T-helper 1 cell treated with Interleukin-12 subunit alpha and Interleukin-12 subunit beta and Interleukin-4 antibody, amounts not matched to agents 30 ng/mL and 1 ng/mL, for 36 hours (primary cell): ENCODE data around the gene CACNB4. TPM values are rescaled to one million over a fixed set of nuclear protein-coding genes. Genes with fewer than 3 reads are reported as not detected.
"Not testable (repeated sequence)": the region's sequence is repeated elsewhere in the genome, so short reads cannot be mapped to it uniquely, and the experiment has no call there.

ENCODE experiments used
- intact Hi-C: fragments of 100-400 bp; cut with micrococcal nuclease; formaldehyde crosslinking; loops from one replicate; pipeline ENCODE4 v1.15.1; 2024
- total RNA-seq: library from RNA; stranded (reverse); gene quantifications from 2 replicates; pipeline ENCODE4 v1.2.3, GENCODE V29; 2022

Gene CACNB4
- total RNA-seq, 1 donor from 2014 or later, result 0.44 TPM

DNA sequence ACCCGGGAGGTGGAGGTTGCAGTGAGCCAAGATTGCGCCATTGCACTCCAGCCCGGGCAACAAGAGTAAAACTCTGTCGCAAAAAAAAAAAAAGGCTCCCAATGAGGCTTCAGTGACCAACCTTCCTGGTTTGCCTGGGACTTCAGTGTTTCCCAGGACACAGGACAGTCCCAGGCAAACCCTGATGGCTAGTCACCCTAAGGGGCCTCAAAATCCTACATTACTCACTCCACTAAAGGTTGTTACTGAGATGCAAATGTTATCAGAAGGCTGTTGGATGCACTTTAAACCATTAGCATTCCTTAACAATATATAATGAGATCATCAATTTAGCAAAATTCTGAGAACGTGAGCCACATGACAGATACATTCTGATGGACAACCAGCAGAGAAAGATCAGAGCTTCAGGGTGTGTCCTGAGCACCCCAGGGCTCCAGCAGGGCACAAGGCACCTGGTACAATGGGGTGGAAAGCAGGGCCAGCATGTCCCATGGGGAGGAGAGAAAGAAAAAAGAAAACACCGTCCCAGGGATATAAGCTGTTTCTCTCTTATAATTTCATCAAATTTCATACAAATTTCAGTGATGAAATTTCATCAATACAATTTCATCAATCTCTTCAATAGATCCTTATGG, 152.5 kb downstream of the CACNB4 start:
- intact Hi-C loops, result no loop called here

DNA sequence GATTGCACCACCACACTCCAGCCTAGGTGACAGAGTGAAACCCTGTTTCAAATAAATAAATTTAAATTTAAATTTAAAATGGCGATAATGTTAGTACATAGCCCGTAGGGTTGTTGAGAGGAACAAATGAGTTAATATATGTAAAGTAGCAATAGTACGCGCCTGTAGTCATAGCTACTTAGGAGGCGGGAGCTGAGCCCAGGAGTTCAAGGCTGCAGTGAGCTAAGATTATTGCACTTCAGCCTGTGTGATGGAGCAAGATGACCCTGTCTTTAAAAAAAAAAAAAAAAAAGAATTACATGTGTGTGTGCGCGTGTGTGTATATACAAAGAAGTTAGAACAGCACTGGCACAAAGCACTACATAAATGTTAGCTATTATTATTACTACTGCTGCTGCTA, 153.2 kb downstream of the CACNB4 start:
- intact Hi-C loops, result no loop called here

DNA sequence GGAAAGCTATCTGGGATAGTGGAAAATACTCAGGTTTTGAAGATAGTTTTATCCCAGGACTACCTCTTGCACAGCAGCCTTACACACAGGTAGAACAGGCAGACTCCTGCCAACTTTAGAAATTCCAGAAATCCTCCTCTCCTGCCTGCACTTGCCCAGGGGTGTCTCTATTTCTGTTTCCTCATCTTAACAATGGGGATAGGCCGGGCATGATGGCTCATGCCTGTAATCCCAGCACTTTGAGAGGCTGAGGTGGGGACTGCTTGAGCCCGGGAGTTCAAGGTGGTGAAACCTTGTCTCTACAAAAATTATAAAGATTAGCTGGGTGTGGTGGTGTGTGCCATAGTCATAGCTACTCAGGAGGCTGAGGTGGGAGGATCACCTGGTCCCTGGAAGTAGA, 153.7 kb downstream of the CACNB4 start:
- intact Hi-C loops, result no loop called here

DNA sequence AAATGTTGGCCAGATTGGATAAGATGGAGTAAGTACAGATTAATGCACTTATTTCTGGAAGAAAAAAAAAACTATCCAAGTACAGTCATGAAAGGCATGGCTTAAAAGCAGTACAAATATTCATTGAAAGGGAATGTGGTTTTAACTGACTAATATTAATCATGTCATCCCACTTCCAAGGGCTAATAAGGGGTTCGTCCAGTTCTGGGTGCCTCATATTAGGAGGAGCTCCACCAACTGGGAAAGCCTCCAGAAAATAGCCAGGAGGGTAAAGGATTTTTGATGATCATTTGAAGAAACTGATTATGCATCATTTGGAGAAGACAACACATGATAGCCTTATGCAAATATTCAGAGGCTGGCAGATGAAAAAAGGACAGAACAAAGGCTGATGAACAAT, 155.4 kb downstream of the CACNB4 start:
- intact Hi-C loops, result no loop called here

DNA sequence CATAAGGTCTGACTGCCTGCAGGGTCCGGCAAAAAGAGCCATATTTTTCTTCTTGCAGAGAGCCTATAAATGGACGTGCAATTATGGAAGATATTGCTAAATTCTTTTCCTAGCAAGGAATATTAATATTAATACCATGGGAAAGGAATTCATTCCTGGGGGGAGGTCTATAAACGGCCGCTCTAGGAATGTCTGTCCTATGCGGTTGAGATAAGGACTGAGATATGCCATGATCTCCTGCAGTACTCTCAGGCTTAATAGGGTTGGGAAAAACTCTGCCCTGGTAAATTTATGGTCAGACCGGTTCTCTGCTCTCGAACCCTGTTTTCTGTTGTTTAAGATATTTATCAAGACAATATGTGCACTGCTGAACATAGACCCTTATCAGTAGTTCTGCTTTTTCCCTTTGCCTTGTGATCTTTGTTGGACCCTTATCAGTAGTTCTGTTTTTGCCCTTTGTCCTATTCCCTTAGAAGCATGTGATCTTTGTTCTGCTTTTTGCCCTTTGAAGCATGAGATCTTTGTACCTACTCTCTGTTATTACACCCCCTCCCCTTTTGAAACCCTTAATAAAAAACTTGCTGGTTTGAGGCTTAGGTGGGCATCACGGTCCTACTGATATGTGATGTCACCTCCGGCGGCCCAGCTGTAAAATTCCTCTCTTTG, 156.2 kb downstream of the CACNB4 start:
- intact Hi-C loops, result not testable (repeated sequence)

DNA sequence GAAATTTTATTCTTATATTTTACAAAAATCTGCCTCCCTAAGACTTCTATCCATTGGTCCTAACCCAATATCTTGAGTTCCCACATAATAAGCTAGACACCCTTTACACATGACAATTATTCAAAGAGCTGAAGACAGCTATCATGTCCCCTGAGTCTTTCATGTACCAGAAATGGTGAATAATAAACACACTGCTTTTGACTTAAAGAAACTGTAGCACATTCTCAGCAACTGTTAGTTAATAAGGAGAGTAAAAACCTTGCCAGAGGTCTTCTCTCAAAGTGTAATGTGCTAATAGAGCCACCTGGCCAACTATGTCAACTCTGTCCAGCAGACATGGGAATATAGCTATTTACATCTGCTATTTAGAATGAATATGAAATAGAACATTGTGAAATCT, 160.9 kb downstream of the CACNB4 start:
- intact Hi-C loops, result no loop called here

DNA sequence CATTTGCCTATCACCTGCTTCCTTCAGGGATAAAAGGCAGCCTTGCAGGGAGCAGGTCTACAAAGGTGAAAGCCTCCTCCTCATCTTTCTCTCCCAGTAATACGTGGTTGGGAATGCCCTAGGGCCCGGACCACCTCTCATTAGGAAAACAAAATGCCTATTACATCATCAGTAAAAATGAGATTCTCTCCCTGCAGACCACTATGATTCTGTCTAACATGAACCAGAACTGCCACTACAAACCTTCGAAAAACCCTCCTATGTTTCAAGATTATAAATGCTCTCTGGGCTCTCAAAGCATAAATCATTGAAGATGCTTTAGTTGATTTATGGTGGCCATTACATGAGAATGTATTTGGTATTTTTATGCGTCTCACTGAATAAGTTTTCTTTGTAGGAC, 162.2 kb downstream of the CACNB4 start:
- intact Hi-C loops, result no loop called here

DNA sequence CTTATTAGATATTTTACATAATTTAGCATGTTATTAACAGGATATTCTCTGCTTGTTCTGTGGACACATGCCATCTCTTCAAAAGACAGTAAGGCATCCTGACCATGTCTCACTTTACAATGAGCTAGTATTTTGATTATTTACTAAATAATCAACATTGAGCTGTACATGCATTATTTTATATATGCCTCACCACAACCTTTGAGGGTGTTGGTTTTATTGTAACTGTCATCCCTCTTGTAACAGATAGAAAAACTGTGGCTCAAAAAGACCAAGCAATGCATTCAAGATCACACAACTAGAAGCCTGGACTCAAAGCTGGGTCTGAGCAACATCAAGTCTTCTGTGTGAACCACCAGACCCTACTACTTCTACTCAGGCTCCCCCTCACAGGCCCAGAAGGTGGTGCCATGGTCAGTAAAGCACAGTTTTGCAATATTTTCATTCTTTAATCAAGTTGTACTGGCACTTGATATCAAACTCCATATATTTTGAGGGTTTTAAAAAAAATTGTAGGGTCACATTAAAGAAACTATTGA, 165.5 kb downstream of the CACNB4 start:
- intact Hi-C loops, result no loop called here

DNA sequence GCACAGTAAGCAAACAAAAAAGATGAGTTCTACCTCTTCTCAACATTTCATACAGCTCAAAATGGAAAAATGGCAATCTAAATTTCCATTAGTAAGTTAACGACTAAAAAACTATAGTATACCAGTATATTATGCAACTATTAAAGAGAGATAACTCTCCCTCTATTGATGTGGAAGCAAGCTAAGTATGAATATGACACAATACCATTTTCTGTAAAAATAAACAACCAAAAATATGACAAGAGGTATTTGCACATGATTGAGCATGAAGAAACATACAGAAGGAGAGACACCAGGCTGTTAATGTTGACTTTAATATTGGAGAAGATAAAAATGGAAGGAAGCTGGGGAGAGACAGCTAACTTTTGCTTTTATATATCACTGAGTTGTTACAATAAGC, 167.1 kb downstream of the CACNB4 start:
- intact Hi-C loops, result no loop called here

DNA sequence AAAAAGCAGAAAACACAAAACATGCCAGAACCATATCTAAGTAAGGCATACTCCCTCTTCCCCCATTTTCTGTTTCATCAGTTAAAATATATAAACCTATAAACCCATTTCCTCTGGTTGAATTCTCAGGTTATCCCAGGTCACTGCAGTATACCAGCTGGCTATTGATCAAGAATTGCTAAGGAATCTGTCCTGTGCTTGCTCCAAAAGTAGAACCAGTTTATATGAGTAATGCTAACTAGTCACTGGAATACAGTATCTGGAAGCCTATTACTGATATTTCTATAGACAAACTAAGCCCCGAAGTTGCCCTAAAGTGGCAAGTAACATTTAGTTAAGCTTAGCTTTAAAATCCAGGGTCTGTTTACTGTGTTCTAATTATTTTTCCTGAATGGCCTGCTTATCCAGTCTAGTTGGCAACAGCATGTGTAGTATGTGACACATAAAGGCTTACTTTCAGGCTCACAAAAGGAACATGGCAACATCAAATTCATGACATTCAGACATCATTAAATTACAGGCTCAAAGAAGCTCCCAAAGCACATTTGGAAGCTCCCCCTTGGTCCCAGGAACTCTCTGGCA, 167.7 kb downstream of the CACNB4 start:
- intact Hi-C loops, result no loop called here

DNA sequence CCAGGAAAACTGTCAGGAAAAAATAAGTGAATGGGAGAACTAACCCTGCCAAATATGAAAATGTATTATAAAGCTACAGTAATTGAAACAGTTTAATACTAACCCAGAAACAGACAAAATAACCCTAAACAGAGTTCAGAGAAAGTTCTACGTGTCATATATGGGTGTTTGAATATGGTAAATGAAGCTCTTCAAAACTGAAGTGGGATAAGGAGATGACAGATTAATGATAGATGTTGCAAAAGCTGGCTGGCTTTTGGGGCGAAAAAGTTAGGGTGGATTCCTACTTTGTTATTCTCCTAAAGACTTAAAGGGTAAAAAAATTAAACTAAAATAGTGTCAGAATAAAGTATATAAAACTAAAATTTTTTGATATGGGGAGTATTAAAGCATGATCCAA, 168.8 kb downstream of the CACNB4 start:
- intact Hi-C loops, result no loop called here

DNA sequence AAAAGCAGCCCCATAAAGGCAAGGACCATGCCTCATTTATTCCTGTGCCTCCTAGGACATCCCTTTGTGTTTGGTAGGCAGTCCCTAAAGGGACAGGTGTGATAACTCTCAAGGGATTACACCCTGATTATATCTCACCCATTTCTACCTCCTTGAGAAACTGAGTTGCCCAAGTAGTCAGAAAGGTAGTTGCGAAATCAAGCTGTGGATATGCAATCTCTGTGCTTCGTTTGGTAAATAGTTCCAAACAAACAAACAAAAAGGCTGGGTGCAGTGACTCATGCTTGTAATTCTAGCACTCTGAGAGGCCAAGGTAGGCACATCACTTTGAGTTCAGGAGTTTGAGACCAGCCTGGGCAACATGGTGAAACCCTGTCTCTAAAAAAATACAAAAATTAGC, 170.5 kb downstream of the CACNB4 start:
- intact Hi-C loops, result no loop called here

DNA sequence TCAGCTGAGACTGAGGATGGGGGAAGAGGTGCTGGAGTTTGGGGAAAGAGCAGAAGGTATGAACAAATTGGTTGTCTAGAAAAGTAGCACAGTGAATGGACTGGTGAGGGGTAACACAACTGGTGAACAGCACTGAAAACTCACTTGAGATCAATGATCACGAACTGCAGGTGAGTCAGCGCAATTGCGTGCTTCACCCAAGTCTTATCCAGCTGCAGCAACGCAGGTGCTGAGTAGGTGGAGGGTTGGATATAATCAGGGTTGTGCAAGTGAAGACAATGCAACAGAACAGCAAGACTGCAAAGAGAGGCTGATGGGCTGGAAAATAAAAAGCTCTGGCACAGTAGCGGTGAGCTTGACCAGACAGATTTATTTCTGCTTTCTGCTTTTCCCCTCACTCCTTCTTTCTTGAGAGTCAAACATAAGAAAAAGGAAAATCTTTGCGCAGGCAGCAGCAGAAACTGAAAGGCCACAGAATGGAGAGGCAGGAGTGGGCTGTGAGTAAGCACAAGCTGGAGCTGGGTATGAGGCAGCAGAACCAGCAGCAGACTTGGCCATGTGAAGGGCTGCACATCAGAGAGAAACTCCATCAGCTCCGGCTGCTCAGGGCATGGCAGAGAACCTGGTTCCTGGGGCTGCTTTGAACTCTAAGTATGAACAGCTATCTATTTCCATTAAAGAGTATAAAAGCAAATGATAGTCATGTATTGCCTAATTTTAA, 171.2 kb downstream of the CACNB4 start:
- intact Hi-C loops, result no loop called here

DNA sequence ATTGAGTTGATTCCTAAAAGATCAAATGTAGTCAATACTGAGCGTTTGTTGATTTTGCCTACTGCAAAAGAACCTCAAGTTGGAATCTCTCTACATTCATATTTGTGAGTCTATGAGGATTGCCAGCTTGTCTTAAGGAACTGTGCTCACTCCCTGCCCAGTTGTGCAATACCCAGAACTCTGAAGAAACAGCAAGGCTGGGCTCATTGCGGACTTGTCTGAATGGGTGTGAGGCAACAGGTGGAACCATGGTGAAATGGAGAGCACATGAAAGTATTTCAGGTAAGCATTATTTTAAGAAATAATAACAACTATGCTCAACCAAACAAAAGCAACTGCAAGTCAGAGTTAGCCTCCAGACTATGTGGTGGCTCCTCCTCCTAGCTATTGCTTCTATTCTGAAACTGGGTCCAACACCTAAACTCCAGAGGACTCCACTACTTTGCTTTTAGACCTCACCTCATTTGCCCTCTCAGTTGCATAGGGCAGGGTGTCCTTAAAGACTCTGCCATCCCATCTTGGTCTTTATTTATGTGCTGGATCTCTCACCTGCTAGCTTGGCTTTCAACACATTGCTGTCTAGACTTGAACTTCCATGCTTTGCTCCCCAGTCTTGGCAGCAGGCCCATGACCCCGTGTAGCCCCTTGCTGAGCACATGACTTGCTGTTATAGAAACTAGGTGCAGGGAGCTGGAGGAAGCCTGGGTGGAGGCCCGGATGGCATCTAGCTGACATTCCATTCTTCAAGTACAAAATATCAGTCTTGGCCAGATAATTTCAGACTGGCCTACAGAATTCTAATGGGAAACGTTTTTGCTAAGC, 175.8 kb downstream of the CACNB4 start:
- intact Hi-C loops, result no loop called here

DNA sequence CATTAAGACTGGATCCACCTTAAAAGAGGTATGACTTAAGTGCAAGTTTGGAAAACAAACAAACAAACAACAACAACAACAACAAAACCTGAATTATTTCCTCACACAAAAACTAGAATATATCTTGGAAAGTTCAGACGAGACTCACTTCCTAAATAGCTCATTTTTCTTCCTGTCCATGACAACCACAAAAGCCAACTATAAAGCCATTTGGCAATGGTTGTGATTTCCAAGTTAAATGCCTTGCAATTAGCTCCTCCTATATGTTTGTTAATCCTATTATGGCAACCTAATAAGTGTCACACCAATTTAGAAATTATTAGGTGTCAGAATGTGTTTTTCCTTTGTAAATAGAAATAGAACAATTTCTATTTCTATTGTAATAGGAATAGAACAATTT, 179.1 kb downstream of the CACNB4 start:
- intact Hi-C loops, result no loop called here

DNA sequence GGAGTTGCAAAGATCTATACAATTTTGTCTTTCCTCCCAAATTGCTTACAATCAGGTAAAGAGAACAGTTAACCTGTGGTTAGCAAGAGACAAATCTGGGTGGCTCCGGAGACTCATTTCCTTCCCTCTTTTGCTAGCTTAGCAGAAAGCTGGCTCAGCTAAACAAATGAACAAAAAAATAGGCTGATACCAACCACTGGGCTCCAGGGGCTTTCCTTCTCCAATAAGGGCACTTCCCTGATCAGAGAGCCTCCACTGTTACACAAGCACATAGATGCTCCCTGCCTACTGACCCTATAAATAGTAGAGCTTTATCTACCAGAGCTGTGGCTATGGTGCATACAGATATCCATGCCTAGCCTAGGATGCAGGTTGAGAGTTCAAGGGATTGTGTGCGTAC, 180.5 kb downstream of the CACNB4 start:
- intact Hi-C loops, result no loop called here

DNA sequence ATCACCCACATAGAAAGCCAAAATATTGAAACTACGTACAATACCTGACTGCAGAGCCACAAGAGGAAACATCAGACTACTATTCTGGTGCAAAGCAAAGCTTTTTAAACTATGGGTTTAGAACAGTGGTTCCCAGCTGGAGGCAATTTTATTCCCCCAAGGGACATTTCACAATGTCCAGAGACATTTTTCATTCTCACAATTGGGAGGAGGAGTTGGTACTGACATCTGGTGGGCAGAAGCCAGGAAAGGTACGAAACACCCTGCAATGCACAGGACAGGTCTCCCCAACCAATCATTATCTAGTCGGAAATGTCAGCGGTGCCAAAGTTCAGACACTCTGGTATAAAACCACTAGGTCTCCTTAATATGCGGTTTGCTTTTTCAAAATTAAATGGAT, 182.2 kb downstream of the CACNB4 start:
- intact Hi-C loops, result no loop called here

DNA sequence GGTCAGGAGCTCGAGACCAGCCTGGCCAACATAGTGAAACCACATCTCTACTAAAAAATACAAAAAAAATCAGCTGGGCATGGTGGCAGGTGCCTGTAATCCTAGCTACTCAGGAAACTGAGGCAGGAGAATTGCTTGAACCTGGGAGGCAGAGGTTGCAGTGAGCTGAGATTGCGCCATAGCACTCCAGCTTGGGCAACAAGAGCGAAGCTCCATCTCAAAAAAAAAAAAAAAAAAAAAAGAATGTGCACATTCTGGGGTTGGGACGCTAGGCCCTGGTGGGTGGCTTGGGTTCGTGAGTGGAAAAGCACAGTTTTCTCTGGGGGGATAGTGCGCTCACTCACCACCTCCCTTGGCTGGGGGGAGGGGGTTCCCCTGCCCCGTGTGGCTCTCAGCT, 183.2 kb downstream of the CACNB4 start:
- intact Hi-C loops, result not testable (repeated sequence)

DNA sequence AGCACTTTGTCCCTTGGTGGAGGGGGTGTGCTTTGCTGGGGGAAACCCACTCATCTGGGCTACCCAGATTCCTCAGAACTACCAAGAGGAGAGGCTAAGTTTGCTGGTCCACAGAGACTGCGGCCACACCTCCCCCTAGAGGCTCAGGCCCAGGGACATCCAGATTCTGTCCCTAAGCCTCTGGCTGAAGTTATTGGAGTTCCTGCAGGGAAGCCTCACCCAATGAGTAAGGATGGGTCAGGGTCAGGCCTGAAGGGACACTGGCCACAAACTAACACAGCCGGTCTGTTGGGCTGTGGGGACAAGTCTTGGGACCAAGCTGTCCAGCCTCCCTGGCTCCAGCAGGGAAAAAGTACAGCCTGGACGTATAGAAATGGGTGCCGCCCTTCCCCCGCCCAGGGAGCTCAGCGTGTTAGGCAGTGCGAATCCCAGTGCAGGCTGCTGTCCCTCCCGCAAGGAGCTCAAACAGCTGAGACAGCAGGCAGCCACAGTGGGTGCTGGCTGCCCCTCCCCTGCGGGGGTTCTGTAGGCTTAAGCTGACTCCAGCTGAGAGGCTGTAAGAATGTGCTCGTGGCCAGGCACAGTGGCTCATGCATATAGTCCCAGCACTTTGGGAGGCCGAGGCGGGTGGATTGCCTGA, 183.7 kb downstream of the CACNB4 start:
- intact Hi-C loops, result no loop called here

DNA sequence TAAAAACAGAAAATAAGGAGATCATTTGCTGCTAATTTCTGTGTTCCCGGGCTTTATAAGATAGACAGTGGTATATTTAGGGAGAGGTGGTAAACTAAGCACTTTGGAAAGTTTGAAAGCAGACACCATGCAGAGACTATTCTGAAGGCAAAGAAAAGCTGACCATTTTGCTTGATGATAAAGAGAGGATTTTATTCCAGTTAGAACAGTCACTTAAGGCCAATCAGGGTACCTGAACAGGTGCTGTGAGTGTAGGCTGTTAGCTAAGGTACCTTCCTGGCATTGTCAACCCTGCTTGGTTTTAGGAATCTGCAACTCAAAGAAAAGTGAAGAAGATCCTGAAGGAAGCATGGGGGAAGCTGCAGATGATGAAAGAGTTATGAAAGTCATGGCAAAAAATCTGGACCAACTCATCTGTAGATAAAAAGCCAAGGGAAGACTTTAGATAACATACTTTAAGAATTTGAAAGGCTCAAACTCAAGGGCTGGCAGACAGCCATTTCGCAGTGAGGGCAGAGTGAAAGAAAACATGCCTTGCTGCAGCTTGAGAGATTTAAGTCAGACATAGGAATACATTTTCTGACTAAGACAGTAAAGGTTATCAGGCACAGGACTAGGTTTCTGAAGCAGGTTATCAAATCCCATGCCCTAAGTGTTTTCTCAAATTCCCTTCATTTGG, 190.5 kb downstream of the CACNB4 start:
- intact Hi-C loops, result no loop called here
